Stomach (tissue), 9 donors: ENCODE data around the gene PEA15. TPM values are rescaled to one million over a fixed set of nuclear protein-coding genes. Genes with fewer than 3 reads are reported as not detected.

Source experiments
- DNase-seq, 2 donors: peaks; one replicate each; pipeline versions ENCODE4 v3.0.0 to v3.0.0-alpha.2; 2013 to 2019
- H3K27ac ChIP-seq, 5 donors: fragments of 200-600 bp in 4 of 5; sonication (generic) in 4 of 5; one replicate each; pipeline ENCODE4 v1.5.1; 2013 to 2019; ENCODE audit warnings: mild to moderate bottlenecking in 1 of 5, moderate library complexity in 1 of 5
- H3K27me3 ChIP-seq, 3 donors: fragments of 200-600 bp; sonication (generic); one replicate each; pipeline ENCODE4 v1.5.1; 2017 to 2019; ENCODE audit warnings: mixed run types in 1 of 3
- H3K36me3 ChIP-seq, 4 donors: fragments of 200-600 bp; sonication (generic); 1 replicate in 3 of 4; 2 replicates in 1 of 4; pipeline ENCODE4 v1.5.1; 2016 to 2019
- H3K4me1 ChIP-seq, 4 donors: fragments of 200-600 bp; sonication (generic); one replicate each; pipeline ENCODE4 v1.5.1; 2016 to 2019
- H3K4me3 ChIP-seq, 4 donors: fragments of 200-600 bp; sonication (generic) in 3 of 4; one replicate each; pipeline ENCODE4 v1.5.1; 2016 to 2019; ENCODE audit warnings: mild to moderate bottlenecking in 1 of 4
- H3K9me3 ChIP-seq, 4 donors: fragments of 200-600 bp; sonication (generic); one replicate each; pipeline ENCODE4 v1.5.1; 2016 to 2019
- CTCF ChIP-seq, 7 experiments: fragments of 450-650 bp in 4 of 7; fragments of 200-600 bp in 3 of 7; sonication (generic) in 3 of 7; IDR thresholded peaks; one replicate each; pipeline ENCODE4 v1.5.1; 2016 to 2019; ENCODE audit warnings: antibody characterized with exemption in 7 of 7, control low read depth in 2 of 7, mild to moderate bottlenecking in 1 of 7
- EP300 ChIP-seq: sonication (generic); formaldehyde crosslinking; IDR thresholded peaks from one replicate; pipeline ENCODE4 v1.6.1; 2017; ENCODE audit warnings: antibody characterized with exemption
- POLR2A ChIP-seq, 4 donors: fragments of 450-650 bp; IDR thresholded peaks; one replicate each; pipeline ENCODE4 v1.6.1; 2016; ENCODE audit warnings: antibody characterized with exemption in 4 of 4, control low read depth in 2 of 4, mild to moderate bottlenecking in 1 of 4, moderate library complexity in 1 of 4
- POLR2AphosphoS5 ChIP-seq, 3 donors: sonication (generic); formaldehyde crosslinking; IDR thresholded peaks; one replicate each; pipeline ENCODE4 v1.6.1; 2016; ENCODE audit warnings: antibody characterized with exemption in 3 of 3
- WGBS, 5 donors: extraction: QIAGEN DNeasy Blood & Tissue Kit in 3 of 5; methylation state at CpG; one replicate each; pipeline versions ENCODE4 v1.1.5 to v1.1.7; 2013 to 2018; 5-methylcytosine and 5-hydroxymethylcytosine counted together
- intact Hi-C: fragments of 100-400 bp; cut with DNase I; formaldehyde crosslinking; loops from one replicate; pipeline ENCODE4 v1.15.1; 2023; ENCODE audit warnings: low total_unique reads
- polyA plus RNA-seq, 3 donors: library from polyadenylated mRNA; stranded (reverse); fragments of 200-250 nt; gene quantifications; one replicate each; pipeline ENCODE4 v1.2.3, GENCODE V29; 2013
- total RNA-seq, 5 donors: library from RNA; depleted of rRNA; stranded (reverse); fragments of >200 nt; gene quantifications; one replicate each; pipeline versions ENCODE4 v1.1.0 to v1.2.3, GENCODE V29; 2014 to 2016
- donor health status: healthy with polysubstance abuse.
- donor health status: Bipolar disorder and iron deficiency.
- donor health status: healthy.

Gene PEA15
- total and polyA plus RNA-seq, 8 donors: 26.3 to 127 (median 58.0) TPM

- no peak for DNase-seq
- peaks cover 37 to 70% (median 65%) of the 10 kb centered on the region in 4 donors for H3K4me1 ChIP-seq
- WGBS, 5 donors: 62 to 79% (median 68%) methylated on average over 9 of the region's 9 CpGs
- peak overlapping the region in 4 of 5 donors; percentile 93 to 95 (median 94) for H3K27ac ChIP-seq
- no peak overlapping the region for H3K4me3 ChIP-seq
- H3K36me3 ChIP-seq: peaks cover 26 to 56% (median 45%) of the 10 kb centered on the region in 4 donors
- no peaks in the 10 kb centered on the region for H3K9me3 ChIP-seq
- TF ChIP-seq EP300 (no peak), POLR2A (IDR thresholded peaks at IDR 0.05) (no peak), POLR2AphosphoS5 (IDR thresholded peaks at IDR 0.05) (no peak), CTCF (IDR thresholded peaks at IDR 0.05) (no peak)
- intact Hi-C loops: no loop called here
- no peaks in the 10 kb centered on the region for H3K27me3 ChIP-seq
Measured at GRCh38 chr1:160207771-160208556, 2.8 kb downstream of the PEA15 start.

- Histone ChIP-seq H3K4me1 (peaks cover 37 to 69% (median 65%) of the 10 kb centered on the region in 4 donors), H3K4me3 (no peak overlapping the region), H3K27me3 (no peaks in the 10 kb centered on the region), H3K27ac (peak overlapping the region in 4 of 5 donors; percentile 93 to 95 (median 94)), H3K36me3 (peaks cover 33 to 63% (median 52%) of the 10 kb centered on the region in 4 donors), H3K9me3 (no peaks in the 10 kb centered on the region)
- intact Hi-C loops: no loop called here
- no peak for TF ChIP-seq POLR2AphosphoS5 (IDR thresholded peaks at IDR 0.05)
- no peak for TF ChIP-seq EP300
- TF ChIP-seq CTCF (IDR thresholded peaks at IDR 0.05): no peak
- TF ChIP-seq POLR2A (IDR thresholded peaks at IDR 0.05): no peak
- DNase-seq: no peak
- 66 to 76% (median 70%) methylated on average over 6 of the region's 6 CpGs for WGBS, 5 donors
Measured at GRCh38 chr1:160208557-160209320, 3.6 kb downstream of the PEA15 start.

- peak overlapping the region in 3 of 5 donors; percentile 93 to 94 (median 94) for H3K27ac ChIP-seq
- WGBS, 5 donors: 46 to 61% (median 49%) methylated on average over 7 of the region's 7 CpGs
Measured at GRCh38 chr1:160209321-160210046, 4.3 kb downstream of the PEA15 start.

More at GRCh38 chr1:160209321-160210046, 4.3 kb downstream of the PEA15 start:
- Histone ChIP-seq H3K4me3 (no peak overlapping the region), H3K36me3 (peaks cover 41 to 71% (median 60%) of the 10 kb centered on the region in 4 donors), H3K27me3 (no peaks in the 10 kb centered on the region), H3K4me1 (peaks cover 31 to 65% (median 60%) of the 10 kb centered on the region in 4 donors), H3K9me3 (no peaks in the 10 kb centered on the region)
- intact Hi-C loops: no loop called here
- TF ChIP-seq EP300 (no peak), CTCF (IDR thresholded peaks at IDR 0.05) (no peak), POLR2A (IDR thresholded peaks at IDR 0.05) (no peak), POLR2AphosphoS5 (IDR thresholded peaks at IDR 0.05) (no peak)
- DNase-seq: peak in 1 of 2 donors; percentile 48
